HG02759 (cell line): ENCODE results near the gene ACVRL1.
"Not testable (repeated sequence)": the region's sequence is repeated elsewhere in the genome, so short reads cannot be mapped to it uniquely, and the experiment has no call there.

Experiments
- ATAC-seq: cut with Tn5 transposase; IDR thresholded peaks from one replicate; pipeline ENCODE4 v1.9.1; 2021; ENCODE audit warnings: mild to moderate bottlenecking, moderate library complexity; ENCODE audit not compliant: unreplicated experiment

Gene ACVRL1

DNA sequence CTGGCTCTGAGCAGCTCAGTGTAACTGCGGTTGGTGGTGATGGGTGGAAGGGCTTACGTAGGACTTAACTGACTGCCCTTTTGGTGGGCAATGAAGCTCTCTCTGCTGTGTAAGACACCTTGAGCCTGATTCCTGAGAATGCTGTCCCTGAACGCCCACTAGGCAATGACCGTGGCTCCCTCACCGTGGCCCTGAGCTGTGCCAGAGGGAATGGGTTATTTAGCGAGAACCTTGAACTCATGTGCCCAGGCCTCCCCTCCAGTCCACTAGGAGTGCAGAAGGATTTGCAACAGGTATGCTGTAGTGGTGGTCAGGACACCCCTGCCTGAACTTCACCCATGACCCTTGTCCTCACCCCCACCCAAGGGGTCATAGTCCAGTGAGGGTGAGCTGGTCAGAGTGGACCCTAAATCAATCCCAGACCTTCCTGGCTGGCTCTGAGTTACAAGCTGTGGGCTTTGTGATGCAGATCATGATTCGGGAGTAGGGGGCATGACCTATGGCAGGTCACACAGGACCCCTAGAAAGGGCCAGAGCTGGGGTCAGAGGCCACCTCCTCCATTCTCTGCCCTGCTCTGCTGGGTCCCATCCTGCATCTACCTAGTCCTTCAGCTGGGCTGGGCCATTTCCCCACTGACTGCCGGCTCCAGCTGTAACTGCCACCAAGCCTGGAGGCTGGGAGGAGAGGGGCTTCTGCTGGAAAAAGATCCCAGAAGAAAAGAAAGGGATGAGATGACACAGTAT is 33.9 kb upstream of the ACVRL1 start:
- ATAC-seq = no peak

DNA sequence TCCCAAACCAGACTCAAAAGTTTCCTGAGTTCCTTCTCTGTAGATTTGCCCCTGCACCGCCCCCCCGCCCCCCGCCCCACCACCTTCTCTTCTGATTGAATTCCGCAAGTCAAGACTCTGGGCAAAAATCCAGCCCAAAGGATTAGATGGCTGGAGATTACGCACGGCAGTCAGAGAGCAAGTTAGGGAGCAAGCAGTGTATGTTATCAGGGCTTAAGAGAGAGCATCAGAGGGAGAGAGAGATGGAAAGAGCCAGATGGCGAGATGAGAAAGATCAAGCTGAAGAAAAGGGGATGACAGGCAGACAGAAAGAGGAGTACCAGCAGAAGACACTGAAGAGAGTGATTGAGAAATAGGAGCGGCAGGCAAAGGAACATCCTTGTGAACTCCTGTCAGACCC is 33.3 kb upstream of the ACVRL1 start:
- no peak for ATAC-seq

DNA sequence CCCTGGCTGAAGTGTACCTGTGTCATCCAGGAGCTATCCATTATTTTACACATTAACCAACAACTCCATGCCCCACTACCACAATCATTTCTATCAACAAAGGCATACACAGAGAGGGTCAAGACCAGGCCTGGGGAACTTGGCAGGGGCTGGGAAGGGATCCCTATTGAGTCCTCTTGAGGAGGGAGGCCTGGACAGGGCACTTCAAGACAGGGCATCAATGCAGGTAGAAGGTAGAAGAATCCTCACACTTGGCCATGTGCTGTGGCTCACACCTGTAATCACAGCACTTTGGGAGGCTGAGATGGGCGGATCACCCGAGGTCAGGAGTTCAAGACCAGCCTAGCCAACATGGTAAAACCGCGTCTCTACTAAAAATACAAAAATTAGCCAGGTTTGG is 32.8 kb upstream of the ACVRL1 start:
- no peak for ATAC-seq

DNA sequence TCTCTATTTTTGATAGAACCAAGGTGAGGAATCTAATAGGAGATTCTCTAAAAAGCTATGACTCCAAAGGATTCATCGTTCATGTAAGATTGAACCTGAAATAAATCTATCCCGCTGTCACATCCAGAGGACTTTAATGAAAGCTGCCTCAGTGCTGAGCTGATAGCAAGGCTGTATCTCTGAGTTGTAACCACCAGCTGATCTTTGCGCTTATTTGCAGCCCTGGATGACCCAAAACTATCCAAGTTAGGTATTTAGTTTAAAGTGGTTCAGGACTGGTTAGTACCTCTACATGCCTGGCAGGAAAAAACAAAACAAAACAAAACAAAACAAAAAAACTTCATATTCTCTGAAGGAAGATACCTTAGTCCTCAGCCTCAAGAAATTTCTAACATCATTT is 28.2 kb upstream of the ACVRL1 start:
- no peak for ATAC-seq

DNA sequence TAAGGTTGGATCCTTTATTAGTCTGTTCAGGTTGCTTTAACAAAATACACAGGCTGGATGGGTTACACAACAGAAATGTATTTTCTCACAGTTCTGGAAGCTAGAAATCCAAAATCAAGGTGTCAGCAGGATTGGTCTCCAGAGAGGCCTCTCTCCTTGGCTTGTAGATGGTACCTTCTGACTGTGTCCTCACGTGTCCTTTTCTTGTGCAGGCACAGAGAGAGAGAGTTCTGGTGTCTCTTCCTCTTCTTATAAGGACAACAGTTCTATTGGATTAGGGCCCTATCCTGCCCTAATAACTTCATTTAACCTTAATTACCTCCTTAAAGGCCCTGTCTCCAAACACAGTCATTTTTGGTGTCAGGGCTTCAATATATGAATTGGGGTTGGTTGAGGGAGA is 24.0 kb upstream of the ACVRL1 start:
- ATAC-seq = no peak

DNA sequence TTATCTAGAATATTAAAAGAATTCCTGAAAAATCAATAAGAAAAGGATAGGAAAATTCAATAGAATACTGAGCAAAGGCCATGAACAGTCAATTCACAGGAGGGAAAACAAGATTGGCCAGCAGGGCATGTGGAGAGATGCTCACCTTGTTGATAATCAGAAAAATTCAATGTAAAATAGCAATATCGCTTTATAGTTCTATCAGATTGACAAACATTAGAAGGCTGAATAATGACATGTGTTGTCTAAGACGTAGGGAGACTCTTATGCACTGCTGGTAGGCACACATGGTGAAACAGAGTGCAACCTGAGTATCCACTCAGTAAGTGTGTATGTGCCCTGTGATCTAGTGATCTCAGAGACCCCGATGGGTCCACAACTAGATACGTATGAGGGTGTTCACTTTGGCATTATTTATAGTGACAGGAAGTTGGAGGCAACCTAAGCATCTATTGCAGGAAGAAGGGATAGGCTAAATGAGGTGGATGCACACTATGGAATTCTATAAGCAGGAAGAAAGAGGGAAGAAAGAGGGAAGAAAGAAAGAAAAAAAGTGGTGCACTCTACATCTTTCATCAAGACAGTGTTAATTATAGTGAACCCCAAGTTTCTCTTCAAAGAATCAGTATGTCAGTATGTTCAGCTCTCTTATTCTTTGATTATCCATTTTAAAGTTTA is 23.2 kb upstream of the ACVRL1 start:
- ATAC-seq = no peak

DNA sequence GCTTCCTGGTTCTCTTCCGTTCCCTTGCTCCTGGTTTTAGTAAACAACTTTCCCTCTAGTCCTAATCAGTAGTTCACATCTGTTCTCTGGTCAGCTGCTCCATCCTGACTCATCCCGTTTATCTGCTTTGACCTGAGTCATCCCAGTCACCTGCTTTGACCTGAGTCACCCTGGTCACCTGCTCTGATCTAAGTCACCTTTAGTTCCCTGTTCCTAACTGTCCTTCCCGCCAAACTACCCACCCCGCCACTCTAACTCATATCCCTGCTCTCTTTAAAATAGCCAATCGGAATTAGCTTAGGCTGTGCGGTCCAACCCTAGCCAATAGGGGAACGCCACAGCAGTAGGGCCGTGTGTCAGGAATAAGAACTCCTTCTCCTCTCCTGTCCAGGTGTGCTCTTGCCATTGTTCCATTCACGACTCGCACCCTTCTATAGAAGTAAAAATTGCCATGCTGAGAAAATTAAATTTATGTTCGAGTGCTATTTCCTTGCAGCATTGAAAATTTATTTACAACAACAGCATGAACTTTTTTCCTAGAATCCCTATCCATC is 22.6 kb upstream of the ACVRL1 start:
- ATAC-seq = no peak

DNA sequence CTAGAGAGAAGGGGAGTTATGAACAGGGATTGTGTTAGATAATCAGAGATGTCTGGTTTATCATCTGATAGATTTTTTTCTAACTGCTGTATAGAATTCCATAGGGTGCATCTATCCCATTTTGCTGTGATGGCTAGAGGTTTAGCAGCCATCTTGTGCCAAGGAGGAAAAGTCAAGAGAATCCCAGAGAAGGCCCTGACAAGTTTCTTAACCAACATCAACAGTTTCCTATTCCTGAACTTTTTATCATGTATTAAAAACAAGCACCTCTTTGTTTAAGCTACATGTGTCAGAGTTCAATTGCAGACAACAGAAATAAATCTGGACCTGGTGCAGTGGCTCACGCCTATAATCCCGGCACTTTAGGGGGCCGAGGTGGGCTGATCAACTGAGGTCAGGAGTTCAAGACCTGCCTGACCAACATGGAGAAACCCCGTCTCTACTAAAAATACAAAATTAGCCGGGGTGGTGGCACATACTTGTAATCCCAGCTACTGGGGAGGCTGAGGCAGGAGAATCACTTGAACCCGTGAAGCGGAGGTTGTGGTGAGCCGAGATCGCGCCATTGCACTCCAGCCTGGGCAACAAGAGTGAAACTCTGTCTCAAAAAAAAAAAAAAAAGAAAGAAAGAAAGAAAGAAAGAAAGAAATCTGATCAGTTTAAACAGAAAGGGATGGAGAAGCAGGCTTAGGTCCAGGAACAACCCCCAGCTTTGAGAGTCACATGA is 21.8 kb upstream of the ACVRL1 start:
- not testable (repeated sequence) for ATAC-seq

DNA sequence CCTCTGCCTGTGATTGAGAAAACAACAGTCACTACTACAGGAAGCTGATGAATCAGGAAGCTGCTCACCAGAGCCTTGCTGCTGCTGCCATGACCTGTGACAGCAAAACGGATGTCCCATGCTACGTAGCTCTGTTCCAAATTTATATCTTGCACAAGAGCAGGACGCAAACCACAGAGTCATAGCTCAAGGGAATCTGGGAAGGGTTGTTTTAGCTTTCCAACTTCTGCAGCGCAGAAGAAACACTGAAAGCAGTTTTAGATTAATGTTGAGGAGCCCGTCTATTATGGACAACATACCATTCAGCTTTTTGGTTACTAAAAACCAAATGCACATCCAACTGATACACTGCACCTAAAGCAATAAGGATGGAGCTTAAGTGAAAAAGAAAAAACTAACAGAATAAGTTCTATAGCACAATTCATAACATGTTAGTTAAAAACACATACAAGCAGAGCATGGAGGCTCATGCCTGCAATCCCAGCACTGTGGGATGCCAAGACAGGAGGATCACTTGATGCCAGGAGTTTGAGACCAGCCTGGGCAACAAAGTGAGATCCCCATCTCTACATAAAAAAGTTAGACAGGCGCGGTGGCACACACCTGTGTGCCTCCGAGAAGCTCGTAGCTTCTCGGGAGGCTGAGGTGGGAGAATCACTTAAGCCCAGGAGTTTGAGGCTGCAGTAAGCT is 21.1 kb upstream of the ACVRL1 start:
- no peak for ATAC-seq

DNA sequence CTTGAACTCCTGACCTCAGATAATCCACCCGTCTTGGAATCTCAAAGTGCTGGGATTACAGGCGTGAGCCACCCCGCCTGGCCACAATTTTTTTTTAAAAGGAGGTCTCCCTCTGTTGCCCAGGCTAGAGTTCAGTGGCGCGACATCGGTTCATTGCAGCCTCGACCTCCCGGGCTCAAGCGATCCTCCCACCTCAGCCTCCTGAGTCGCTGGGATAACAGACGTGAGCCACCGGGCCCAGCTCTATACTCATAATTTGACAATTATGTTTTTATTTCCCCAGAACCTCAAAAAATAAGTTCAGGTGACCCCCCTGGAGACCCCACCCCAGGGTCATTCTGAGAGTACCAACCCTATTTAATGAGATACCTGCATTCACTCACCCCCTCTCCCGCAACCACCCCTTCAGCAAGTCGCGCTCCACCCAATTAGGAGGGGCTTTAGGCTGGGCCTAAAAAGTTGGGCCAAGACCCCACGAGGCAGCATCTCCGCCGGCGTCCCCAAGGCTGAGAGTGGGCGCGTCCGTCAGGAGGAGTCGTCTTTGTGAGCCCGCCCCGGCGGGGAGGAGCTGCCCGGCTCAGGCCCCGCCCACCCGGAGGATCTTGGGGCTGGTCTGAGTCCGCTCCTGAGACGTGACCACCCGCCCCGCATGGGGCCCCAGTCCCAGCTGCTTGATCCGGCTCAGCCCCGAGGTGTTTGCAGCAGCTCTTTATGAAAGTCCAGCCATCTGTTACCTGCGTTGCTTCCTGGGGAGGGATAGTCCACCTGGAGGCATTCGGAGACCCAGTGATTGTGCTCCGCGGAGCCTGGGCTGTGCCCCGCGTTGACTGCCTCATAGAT is 19.6 kb upstream of the ACVRL1 start, which contains the start of gene ANKRD33:
TSS of gene ANKRD33 (plus strand) at position 628 of the 840 bp plus-strand sequence. CDS start at position 712, 84 bp downstream.
- ATAC-seq = no peak

DNA sequence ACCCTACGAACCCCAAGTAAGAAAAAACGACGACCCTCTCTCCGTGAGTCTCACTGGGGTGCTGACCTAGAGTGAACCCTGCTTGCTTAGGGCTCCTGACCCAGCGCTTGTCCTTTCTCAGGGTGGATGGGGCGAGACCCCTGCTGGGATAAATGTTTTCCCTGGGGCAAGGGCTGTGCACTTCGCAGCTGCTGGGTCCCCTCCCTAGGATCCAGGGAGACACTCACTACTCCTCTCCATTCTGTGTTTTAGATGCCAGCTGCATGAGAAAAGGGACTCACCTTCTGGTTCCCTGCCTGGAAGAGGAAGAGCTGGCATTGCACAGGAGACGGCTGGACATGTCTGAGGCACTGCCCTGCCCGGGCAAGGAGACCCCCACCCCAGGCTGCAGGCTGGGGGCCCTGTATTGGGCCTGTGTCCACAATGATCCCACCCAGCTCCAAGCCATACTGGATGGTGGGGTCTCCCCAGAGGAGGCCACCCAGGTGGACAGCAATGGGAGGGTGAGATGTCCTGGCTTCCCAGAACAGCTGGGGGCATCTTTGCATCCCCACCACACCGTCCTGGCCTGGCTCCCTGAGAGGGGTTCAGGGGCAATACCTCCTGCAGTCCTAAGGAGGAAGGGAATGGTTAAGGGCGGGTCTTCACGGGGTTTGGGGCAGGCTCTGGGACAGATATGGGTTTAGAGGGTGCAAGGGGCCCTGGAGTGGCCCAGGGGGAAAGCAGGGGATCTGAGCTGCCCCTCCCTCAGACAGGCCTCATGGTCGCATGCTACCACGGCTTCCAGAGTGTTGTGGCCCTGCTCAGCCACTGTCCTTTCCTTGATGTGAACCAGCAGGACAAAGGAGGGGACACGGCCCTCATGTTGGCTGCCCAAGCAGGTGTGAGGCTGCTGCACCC is 18.7 kb upstream of the ACVRL1 start:
- ATAC-seq = no peak

DNA sequence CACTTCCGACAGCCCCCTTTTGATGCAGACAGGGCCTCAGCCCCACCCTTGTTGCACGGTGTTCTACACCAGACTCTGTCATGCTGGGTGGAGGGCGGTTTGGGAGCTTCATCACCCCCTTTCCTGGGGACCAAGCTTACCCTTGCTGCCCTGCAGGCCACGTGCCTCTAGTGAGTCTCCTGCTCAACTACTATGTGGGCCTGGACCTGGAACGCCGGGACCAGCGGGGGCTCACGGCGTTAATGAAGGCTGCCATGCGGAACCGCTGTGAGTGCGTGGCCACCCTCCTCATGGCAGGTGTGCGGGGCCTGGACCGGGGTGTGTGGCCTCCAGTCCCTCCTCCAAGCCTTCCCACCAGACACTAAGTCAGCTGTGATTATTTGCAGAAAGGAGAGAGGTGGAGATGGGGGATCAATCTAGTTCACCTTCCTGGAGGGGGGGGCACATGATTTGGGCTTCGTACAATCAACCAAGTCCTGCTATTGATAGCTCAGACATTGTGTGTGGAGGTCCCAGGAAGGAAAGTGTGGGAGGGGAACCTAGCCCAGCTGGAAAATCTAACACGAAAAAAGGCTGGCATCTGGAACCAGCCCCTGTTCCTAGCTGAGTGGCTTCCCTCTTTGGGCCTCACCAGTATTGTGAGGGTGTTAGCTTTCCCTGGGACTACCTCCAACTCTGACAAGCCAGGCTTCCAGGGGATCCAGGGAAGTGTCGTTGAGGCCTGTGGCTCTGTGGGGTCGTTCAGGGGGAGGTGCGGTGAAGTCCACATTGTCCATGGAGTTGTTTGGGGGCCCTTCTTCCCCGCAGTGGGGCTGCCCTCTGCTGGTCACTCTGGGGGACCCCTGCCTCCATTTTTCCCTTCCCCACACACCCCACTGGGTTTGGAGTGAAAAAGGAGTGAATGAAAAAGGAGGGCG is 17.8 kb upstream of the ACVRL1 start:
- no peak for ATAC-seq

DNA sequence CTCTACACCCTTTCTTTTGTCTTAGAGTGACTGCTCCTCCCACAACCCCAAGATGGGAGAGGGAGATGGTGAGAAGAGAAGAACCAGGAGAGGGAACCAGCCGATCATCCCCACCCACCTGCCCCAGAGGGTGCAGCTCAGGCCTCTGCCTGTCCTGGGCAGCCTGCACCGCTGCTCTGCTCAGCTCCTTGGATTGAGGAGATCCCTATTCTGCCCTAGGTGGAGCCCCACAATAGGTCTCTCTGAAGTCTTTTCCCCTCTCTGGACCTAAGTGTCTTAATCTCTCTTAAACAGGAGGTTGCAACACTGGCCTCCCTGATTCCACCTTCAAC is 17.2 kb upstream of the ACVRL1 start:
- ATAC-seq = no peak

DNA sequence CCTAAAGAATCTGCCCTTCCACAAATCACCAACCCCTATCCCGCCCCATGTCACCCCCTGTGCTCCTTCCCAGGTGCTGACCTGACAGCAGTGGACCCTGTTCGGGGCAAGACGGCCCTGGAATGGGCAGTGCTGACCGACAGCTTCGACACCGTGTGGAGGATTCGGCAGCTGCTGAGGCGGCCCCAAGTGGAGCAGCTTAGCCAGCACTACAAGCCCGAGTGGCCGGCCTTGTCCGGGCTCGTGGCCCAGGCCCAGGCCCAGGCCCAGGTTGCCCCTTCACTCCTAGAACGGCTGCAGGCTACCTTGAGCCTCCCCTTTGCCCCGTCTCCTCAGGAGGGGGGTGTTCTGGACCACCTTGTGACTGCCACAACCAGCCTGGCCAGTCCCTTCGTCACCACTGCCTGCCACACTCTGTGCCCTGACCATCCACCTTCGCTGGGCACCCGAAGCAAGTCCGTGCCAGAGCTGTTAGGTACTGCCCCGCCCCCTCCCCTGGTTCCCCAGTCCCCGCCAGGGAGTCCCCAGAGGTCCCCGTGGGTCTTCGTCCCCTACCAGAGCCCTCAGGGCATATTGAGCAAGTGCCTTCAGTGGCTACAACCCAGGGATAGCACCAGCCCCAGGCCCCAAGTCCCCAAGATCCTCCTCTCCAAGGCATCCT is 16.7 kb upstream of the ACVRL1 start:
- ATAC-seq = no peak

DNA sequence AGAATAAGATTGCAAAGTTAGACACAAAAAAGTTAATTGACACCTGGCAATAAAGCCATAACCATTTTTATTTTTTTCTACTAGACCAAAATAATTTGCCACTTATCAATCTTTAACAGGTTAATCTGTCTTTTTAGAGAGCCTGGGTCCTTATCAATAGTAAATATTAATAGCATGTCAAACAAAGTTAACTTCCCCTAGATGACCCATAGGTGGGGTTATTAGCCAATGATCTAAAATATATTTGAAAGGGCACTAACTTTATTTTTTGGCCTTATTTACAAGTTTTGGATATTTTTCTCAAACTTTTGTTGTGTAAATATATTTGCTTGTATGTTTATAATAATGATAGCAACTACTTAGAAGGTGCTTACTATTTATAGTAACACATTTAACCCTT is 15.5 kb upstream of the ACVRL1 start:
- no peak for ATAC-seq

DNA sequence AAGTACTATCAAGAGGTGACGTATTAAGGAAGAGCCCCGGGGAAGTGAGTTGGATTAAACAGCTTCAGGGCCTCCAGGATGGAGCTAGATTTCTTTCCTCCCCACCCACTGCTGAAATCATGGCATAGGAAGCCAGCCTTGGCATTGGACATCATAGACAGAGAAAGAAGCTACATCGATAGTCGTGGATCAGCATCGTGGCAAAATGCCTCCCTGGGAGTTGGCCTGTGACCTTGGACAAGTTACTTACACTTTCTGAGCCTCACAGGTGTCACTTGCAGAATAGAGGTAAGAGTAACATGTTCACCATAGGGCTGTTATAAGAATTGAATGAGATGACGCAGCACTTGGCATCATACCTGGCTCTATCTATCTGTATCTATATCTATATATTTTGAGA is 13.5 kb upstream of the ACVRL1 start:
- no peak for ATAC-seq

DNA sequence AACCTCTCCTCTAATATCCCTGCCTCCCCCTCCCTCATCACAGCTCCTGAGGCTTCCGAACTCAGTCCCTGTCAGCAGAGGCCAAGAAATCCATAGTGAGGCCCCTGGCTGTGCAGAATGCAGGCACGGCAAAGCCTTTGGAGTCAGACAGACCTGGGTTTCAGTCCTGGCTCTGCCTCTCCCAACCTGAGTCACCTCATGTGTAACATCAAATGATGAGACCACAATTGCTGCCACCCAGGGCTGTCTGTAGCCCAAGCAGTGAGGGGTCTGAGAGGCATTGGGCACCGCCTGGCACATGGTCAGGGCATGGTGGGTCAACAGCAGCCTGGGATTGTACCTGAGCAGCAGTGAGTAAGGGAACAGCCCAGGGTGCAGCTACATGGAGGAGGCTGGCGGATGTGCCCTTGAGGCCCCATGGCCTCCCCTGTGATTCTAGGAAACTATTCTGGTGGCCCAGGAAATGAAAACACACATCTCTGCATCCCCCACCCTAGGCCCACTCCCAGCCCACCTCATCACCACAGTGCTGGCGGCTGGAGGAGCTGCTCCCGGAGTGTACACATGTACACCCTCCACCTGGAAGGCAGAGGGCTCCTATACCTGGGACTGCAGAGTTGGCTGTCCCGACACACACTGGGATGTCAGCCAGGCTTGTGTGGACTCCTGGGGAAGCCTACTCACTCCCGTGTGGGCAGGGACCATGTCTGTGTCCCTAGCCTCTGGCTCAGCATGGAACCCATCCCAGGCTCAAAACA is 11.7 kb upstream of the ACVRL1 start:
- no peak for ATAC-seq
